Nephron progenitor cell (in vitro differentiated cells): ENCODE measurements around the gene GPC3.

Experiments used
- DNase-seq: peaks from one replicate; pipeline ENCODE4 v3.0.0; 2021
- H3K27ac Mint-ChIP-seq: 2 replicates; pipeline ENCODE4 v1.8.0; 2021; ENCODE audit warnings: mild to moderate bottlenecking, moderate library complexity, mixed read lengths
- H3K27me3 Mint-ChIP-seq: 2 replicates; pipeline ENCODE4 v1.8.0; 2021; ENCODE audit warnings: mild to moderate bottlenecking, low read depth, mixed read lengths; ENCODE audit not compliant: poor library complexity
- H3K36me3 Mint-ChIP-seq: 2 replicates; pipeline ENCODE4 v1.8.0; 2021; ENCODE audit warnings: low read depth, mixed read lengths
- H3K4me1 Mint-ChIP-seq: 2 replicates; pipeline ENCODE4 v1.8.0; 2021; ENCODE audit warnings: mixed read lengths
- H3K4me3 Mint-ChIP-seq: 2 replicates; pipeline ENCODE4 v1.8.0; 2021; ENCODE audit warnings: mild to moderate bottlenecking, moderate library complexity, mixed read lengths
- H3K9me3 Mint-ChIP-seq: 2 replicates; pipeline ENCODE4 v1.8.0; 2021; ENCODE audit warnings: mild to moderate bottlenecking, moderate library complexity, mixed read lengths
- TF ChIP-seq, protein P1 (sequence below): fragments of 200-600 bp; sonication (generic); IDR thresholded peaks from 2 replicates; pipeline ENCODE4 v1.5.0; 2021; ENCODE audit warnings: antibody characterized with exemption

Gene GPC3

DNA sequence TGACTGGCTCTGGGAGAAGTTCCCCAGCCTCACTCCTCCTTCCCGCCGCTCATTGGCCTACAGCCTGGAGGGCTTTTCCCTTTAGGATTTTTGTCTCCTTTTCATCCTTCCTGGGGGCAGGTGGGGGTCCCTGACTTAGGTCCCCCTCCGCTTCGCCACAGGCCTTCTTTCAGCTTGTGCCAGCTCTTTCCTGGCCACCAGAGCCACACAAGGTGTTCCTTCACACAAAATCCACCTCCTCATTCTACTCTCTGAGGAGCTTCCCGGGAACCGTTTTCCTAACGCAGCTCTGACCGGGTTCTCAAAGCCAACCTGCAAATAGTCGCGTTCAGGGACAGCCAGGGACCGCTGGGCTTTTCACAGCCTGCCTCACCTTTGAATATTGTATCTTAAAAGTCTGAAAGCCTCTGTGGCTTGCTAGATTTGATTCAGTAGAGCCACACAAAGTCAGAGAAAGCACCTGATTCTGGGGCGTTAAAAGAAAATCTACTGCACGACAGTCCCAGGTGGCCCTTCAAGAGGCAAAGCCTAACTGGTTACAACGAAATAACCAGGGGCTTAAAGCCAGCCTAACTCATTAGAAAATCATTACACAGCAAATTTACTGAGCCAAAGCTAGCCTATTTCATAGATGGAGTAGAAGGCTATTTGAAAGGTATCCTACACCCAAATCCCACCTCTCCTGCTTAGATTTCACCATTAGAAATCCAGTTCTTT lies 731 bp upstream of the GPC3 start:
- Mint-ChIP-seq H3K27ac (peak overlapping the region; percentile 93), H3K9me3 (no peaks in the 10 kb centered on the region), H3K27me3 (peaks cover 6% of the 10 kb centered on the region), H3K4me3 (peak overlapping the region; percentile 91), H3K36me3 (no peaks in the 10 kb centered on the region), H3K4me1 (peaks cover 79% of the 10 kb centered on the region)
- no peak for DNase-seq
- TF ChIP-seq, protein P1, sequence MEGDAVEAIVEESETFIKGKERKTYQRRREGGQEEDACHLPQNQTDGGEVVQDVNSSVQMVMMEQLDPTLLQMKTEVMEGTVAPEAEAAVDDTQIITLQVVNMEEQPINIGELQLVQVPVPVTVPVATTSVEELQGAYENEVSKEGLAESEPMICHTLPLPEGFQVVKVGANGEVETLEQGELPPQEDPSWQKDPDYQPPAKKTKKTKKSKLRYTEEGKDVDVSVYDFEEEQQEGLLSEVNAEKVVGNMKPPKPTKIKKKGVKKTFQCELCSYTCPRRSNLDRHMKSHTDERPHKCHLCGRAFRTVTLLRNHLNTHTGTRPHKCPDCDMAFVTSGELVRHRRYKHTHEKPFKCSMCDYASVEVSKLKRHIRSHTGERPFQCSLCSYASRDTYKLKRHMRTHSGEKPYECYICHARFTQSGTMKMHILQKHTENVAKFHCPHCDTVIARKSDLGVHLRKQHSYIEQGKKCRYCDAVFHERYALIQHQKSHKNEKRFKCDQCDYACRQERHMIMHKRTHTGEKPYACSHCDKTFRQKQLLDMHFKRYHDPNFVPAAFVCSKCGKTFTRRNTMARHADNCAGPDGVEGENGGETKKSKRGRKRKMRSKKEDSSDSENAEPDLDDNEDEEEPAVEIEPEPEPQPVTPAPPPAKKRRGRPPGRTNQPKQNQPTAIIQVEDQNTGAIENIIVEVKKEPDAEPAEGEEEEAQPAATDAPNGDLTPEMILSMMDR = no peak

DNA sequence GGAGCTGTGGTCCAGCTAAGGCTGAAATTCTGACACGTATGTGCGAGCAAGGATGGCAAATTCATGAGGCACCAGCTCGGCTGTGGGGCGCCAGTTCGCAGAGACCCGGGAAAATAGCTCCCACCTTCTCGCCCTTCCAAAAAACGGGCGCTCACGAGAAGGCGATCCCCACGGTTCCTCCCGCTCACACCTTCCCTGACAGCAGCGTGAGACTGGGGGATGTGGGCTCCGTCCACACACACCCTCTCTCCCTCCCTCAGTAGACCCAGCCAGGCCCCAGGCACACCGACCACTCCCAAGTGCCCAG lies 584 bp downstream of the GPC3 start:
- Mint-ChIP-seq H3K27me3 (peaks cover 6% of the 10 kb centered on the region), H3K4me3 (peak overlapping the region; percentile 89), H3K4me1 (peaks cover 82% of the 10 kb centered on the region), H3K27ac (no peak overlapping the region), H3K36me3 (no peaks in the 10 kb centered on the region), H3K9me3 (no peaks in the 10 kb centered on the region)
- TF ChIP-seq, protein P1 = no peak
- no peak for DNase-seq

DNA sequence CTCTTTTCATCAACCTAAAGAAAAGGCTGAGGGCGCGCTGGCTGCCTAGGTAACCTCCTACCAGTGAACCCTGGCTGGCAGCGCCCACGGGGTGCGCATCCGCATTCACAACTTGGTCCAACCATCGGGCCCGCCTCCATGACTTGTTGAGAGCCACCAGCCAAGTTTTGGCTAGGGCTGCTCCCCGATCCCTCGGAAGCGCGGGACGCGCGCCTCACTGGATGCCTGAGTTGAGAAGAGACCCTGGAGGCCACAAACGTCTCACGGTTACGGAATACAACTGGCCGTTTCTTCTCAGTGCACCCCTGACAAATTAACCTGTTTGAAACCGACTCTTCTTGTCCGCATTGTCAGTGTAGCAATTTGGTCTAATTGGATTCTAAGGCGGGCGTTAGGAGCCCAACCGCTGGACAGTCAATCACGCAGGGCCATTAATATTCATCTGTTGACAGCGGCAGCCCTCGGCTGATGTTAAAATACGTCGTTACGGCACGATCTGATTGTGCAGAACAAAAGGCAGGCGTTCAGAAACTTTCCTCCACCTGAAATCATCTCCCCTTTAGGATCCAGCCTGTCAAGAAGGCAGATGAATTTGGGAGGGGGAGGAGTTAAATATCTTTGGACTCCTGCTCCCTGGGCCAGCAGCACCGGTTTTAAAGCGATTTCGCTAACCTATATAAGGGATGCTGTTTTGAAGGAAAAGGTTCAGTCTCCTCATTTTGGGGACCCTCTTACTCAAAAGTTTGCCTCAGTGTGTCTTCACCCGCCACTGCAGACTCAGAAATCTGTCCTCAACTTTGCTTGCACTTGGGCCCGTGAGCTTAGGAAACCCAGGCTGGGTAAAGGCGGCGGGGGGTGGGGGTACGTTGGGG lies 1.2 kb downstream of the GPC3 start:
- Mint-ChIP-seq H3K27me3 (peaks cover 6% of the 10 kb centered on the region), H3K36me3 (no peaks in the 10 kb centered on the region), H3K9me3 (no peaks in the 10 kb centered on the region), H3K27ac (peak overlapping the region; percentile 56), H3K4me1 (peaks cover 82% of the 10 kb centered on the region), H3K4me3 (peak overlapping the region; percentile 89)
- peak; percentile 56 for DNase-seq
- TF ChIP-seq, protein P1 = no peak

DNA sequence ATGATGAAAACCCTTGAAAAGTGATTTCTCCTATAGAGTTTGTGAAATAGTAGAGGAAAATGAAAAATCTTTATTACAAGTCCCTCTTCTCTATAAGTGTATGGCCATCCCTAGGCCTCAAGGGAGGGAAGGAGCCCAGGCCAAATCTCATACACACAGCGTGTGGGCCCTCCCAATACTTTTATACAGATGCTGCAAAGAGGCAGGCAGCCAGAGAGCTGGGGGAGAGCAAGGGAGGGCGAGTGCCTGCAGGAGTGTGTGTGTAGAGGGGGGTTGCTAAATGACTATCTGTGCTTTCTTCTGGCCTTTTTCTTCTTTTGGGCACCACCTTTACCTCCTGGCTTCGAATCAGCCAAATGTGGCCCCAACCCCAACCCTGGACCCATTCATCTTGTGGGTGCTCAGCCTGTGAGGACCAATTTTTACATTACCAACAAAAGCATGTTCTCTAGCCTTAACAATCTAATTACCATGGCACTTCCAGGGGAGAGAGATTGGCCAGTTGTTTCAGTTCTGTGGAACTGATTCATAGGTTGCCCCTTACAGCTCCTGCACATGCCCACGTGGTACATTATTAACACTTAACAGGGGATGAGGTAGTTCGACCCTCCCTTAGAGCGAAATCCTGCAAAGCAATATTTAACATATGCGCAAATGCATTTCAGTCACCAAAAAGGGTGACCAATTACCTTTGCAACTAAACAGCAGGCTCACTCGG lies 2.0 kb downstream of the GPC3 start:
- no peaks in the 10 kb centered on the region for H3K36me3 Mint-ChIP-seq
- peaks cover 6% of the 10 kb centered on the region for H3K27me3 Mint-ChIP-seq
- peaks cover 81% of the 10 kb centered on the region for H3K4me1 Mint-ChIP-seq
- TF ChIP-seq, protein P1 = no peak
- no peak overlapping the region for H3K27ac Mint-ChIP-seq
- peak overlapping the region; percentile 89 for H3K4me3 Mint-ChIP-seq
- no peaks in the 10 kb centered on the region for H3K9me3 Mint-ChIP-seq
- DNase-seq = no peak

DNA sequence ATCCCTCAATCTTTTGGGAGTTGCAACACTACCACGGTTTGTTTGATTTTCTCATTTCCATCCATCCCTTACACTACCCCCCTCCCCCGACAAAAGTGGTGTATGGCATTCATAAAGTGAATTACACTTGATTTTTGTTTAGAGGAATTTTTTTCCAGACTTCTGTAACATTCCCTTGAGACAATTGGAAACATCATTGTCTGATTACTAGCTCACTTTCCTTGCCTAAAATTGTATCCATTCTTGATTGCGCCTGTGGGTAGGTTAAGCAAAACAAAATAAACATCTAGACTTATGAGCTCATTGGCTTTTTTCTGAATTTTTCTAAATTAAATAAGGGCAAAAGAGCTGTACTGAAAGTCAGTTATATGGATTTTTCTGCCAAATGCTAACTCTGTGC lies 3.5 kb downstream of the GPC3 start:
- peak overlapping the region; percentile 67 for H3K27ac Mint-ChIP-seq
- peaks cover 66% of the 10 kb centered on the region for H3K4me1 Mint-ChIP-seq
- H3K36me3 Mint-ChIP-seq = peaks cover 7% of the 10 kb centered on the region
- no peaks in the 10 kb centered on the region for H3K9me3 Mint-ChIP-seq
- no peak for DNase-seq
- peaks cover 4% of the 10 kb centered on the region for H3K27me3 Mint-ChIP-seq
- H3K4me3 Mint-ChIP-seq = peak overlapping the region; percentile 89
- TF ChIP-seq, protein P1 = no peak
